Measurements from ENCODE around the gene DEAF1.
"Not testable (repeated sequence)": the region's sequence is repeated elsewhere in the genome, so short reads cannot be mapped to it uniquely, and the experiment has no call there.

Gene DEAF1

DNA sequence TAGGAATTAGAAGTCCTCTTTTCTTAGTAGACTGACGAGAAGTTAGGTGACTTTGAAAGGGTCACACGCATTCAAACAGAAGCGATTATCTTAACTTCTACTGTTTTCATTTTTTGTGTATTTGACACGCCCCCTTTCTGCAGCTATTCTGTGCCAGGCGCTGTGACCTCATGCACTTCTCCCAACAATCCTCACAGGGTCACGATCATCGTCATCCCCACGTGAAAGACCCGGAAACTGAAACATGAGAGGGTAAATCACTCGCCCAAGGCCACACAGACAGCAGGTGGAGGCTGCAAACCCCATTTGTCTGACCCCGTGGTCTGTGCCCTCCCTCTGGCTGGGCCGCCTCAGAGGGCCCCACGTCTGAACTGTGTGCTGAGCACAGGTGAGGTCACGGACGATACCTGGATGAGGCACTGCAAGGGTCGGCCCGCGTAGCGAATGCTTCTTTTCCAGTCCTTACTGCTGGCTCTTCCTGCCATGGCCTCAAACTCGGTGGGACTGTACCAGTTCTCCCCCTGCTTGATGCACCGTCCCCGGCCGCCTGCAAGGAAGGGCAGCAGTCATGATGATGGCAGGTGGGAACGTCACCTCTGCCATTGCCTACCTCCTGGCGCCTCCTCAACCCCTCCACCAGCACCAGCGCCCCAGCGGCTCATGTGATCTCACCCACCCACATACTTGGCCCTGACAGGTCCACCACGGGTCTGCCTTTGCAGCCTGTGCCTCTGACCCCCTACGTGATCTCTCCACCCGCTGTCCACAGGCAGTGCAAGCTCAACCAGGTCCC lies 8.4 kb downstream of the DEAF1 start:
- no peak overlapping the region for H3K4me3 ChIP-seq (ENCODE audit: low read depth, low read length)

DNA sequence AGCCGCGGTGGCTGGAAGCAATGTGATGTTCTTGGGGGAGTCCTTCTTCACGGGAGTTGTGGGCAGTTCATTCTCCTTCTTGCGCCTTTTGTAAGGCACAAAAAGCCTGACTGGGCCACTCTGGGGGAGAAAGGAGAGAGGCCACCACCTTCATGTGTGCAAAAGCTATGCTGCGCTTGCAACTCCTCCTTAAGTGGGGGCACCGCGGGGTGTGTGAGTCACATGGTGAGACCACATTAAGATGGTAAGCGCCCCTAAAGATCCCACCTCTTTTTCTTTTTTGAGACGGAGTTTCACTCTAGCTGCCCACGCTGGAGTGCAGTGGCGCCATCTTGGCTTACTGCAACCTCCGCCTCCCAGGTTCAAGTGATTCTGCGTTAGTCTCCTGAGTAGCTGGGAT lies 14.1 kb downstream of the DEAF1 start:
- no peak overlapping the region for H3K4me3 ChIP-seq (ENCODE audit: low read depth, low read length)

DNA sequence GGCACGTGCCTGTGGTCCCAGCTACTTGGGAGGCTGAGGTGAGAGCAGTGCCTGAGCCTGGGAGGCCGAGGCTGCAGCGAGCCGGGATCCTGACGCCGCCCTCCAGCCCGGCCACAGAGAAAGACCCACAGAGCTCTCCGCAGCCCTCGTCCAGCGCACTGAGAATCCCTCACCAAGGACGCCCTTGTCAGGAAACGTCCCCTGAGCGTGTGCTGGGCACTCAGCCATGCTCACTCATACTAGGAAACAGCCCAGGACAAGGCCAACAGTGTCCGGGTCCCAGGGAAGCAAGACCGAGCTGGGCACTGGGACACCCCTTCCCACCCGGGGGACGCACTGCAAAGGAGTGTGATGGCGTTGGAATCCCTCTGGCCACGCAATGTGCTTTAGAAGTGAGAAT lies 14.5 kb downstream of the DEAF1 start:
- no peak overlapping the region for H3K4me3 ChIP-seq (ENCODE audit: low read depth, low read length)

DNA sequence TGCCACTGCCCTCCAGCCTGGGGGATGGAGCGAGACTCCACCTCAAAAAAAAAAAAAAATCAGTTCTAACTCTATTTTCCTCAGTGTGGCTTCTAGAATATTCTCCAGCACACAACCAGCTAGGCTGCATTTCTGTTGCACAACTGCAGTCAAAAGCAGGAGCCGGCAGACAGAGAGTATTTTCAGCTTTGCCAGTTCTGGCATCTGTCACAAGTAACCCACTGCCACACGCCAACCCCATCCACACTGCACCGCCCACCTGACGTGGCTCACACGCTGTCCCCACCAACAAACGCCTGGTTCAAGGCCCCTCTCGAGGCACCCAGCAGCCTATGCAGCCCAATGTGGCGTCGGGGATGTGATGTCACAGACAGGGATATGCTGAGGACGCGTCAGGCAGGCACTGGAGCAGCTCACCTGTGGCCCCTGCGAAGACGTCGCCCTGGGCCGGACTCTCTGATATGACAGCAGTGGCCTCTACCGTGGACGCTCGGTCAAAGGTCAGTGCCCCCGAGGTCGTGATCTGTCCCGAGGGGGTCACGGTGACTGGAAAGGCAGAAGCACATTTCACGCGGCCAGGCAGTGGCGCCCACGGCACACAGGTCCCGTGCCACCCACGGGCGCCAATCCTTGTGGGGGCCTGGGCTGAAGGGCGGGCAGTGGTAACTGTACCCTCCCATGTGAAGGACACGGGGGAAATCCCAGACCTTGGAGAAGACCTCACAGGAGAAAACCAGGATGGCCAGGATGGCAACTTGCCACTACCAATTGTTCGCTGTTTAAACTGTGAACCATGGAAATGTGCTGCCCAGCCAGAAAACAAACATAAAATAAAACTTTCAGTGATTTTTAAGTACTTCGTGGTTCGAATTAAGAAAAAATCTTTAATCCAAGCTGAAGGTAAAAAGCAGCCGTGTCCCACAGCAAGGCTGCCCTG lies 15.5 kb downstream of the DEAF1 start:
- H3K4me3 ChIP-seq (ENCODE audit: low read depth, low read length) = no peak overlapping the region

DNA sequence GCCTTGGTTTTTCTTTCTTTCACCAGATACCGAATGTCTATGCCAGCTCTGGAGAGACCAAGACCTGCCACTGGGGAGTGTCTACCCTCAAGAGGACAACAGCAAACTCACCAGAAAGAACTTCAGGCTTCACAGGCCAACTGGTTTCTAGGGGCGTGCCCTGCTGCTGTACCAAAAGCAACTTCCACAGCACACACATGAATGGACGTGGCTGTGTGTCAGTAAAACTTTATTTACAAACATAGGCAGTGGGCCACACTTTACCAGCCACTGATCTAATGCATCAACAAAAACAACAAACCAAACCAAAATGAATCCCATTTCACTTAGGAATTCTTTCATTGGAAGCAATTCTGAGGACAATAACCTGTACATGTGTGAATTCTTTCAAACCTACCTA lies 16.7 kb downstream of the DEAF1 start:
- no peak overlapping the region for H3K4me3 ChIP-seq (ENCODE audit: low read depth, low read length)

DNA sequence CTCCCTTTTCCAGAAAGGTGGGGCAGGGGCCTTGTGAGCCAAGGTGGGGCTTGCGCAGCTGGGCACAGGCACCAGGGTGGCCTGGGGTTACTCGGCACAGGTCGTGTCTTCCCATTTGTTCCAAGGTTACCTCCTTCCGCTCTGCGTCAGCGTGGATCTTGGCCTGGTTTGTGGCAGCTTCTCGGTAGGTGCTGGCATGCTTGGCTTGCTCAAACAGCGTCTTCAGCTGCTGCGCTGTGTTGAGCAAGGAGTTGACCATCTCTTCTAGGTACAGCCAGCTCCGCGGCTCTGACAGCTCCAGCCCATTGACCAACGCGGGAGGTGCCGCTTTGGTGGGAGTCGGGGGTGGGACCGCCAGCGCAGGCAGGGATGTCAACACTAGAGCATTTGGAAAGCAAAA lies 20.6 kb downstream of the DEAF1 start:
- no peak overlapping the region for H3K4me3 ChIP-seq (ENCODE audit: low read depth, low read length)

DNA sequence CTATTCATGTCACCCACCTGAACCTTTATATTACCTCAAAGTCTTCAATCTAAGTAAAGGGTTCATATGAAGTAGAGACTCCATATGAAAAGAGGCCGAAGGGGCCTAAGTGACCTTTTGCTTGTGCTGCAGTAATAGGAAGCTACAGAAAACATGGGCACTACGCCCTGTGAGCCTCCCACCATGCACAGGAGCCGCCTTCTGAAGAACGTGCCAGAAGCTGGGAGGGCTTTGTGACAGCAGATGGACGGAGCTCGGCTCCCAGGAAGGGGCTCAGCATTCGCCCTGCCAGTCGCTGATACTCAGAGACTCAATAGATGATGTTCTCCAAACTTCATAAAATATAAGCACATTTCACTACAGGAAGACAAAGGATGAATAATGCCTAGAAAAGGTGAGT lies 21.2 kb downstream of the DEAF1 start:
- H3K4me3 ChIP-seq (ENCODE audit: low read depth, low read length) = no peak overlapping the region

DNA sequence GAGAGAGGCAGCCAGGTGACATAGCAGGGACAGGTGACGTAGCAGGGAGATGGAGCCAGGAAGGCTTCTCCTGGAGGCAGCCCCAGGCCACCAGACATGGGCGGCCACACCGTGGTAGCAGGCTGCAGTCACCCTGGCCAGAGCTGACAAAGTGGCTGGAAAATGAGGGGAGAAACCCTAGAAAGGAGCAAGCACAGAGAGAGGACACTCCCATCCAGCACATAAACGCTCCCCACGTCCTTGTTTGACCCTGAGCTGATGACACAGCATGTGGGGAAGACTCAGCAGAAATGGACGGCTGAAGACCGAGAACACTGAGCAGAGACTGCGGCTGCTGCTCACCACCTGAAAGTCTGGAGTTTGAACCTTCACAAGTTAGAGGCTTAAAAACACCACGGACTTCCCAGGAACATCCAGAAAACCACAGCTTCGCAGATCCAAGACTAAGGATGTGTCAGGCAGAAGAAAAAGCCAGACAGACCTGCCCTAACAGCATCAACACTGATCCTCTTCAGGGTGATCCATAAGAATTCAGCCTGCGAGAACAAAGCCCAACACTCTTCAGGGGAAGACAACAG lies 29.2 kb downstream of the DEAF1 start:
- H3K4me3 ChIP-seq (ENCODE audit: low read depth, low read length) = no peak overlapping the region

DNA sequence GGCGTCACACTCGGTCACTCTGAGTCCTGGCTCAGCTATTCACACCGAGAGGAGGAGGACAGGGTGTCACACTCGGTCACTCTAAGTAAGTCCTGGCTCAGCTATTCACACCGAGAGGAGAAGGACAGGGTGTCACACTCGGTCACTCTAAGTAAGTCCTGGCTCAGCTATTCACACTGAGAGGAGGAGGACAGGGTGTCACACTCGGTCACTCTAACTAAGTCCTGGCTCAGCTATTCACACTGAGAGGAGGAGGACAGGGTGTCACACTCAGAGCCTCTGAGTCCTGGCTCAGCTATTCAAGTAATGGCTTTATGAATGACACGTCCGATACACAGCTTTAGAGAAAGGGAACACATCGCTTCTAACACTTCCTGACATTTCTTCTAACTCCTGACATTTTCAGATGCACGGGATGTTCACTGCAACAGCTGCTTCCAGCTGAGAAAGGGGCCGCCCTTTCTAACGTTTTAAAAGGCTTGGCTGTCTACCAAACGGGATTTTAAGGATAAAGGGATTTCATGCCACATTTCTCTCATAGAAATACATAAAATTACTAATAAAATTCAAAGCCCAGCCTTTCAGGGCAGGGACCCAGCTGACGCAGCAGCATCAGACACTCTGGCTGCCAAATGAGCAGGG lies 29.8 kb downstream of the DEAF1 start:
- no peak overlapping the region for H3K4me3 ChIP-seq (ENCODE audit: low read depth, low read length)

DNA sequence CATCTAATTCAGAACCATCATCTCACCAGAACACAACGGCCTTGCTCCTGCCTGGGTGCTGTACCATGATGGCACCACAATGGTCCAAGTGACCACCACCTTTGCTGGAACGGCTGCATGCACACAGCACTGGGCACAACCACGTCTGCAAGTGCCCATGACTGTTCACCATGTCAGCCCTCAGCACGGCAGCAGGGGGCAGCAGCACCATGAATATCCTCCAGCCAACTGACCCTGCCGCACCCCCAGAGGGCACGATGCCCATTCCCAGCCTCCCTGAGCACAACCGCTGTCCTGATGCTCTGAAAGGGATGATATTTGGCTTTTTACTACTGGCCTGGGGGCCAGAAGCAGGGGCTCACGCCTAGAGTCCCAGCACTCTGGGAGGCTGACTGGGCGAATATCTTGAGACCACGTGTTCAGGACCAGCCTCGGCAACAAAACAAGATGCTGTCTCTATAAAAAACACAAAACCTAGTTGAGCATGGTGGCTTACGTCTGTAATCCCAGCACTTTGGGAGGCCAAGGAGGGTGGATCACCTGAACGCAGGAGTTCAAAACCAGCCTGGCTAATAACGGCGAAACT lies 32.2 kb downstream of the DEAF1 start:
- no peak overlapping the region for H3K4me3 ChIP-seq (ENCODE audit: low read depth, low read length)

DNA sequence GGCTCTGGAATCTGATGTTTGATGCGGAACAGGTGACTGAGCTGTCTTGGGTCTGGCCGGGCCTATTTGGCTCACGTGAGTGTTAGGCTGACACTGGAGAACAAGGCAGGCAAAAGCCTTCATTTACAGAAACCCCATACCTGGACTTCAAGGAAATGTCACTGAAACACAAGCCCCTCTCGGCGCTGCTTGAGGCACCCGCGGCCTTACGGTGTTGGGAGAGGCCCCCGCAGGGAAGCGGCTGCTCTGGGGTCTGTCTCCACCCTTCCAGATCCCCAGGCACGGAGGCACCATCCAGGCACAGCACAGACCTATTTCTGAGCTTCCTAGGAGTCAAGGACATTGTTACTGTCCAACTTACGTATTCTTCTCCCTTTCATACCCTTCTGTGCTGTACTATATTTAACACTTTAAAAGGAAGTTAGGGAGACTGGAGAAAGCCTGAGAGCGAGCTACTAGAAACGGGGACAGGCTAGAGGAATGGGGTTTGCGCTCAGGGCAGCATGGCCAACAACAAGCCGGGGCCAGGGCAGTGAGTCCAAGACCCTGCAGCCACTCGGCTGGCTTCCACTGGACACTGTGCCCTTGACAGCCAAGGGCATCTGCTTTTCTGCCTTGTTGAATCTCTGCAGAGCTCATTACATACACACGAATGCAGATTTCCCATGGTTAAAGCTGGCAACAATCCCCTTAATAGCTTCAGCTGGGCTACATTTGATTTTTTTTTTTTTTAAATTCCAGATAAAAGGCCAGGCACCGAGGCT lies 34.2 kb downstream of the DEAF1 start:
- H3K4me3 ChIP-seq (ENCODE audit: low read depth, low read length) = no peak overlapping the region

DNA sequence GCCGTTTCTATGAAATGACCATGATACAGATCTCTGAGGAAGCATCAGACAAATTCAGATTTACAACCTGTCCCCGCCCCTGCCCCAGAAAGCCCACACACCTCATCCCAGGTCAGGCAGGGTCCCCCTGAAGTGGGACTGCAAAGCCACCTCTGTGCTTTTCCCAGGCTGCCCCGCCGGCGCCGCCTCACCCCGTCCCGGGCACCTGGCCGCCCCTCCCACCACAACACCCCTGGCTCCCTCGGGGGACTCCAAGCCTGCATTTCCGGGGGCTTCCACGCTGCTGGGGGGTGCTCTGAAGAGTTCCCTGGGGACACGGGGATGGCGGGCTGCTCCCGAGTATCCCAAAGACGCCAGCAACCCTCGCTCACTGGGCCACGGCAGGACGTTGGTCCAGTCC lies 34.7 kb downstream of the DEAF1 start:
- no peak overlapping the region for H3K4me3 ChIP-seq (ENCODE audit: low read depth, low read length)

DNA sequence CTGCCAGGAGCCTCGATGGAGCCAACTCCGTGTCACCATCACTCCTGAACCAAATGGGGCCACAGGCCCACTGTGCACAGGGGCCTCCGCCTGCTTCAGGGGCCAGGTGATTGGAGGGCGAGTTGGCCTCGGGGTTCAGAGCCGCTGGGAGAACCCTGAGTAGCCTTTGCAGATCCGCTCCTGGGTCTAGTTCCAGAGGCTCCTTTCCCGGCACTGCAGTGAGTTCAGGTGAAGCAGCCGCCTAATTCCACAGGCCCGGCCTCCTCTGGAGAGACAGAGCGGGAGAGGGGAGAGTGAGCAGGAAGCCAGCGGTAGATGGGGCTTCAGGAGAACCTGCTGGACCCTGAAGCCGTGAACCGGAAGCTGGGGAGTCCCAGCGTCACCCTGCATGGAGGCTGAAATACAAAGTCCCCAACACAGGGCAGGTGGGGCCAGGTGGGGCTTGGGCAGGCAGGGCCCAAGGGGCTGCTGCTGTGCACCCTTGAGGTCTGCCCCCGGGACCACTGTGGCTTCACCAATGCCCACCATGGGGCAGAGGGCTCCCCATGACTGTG lies 35.4 kb downstream of the DEAF1 start:
- no peak overlapping the region for H3K4me3 ChIP-seq (ENCODE audit: low read depth, low read length)

DNA sequence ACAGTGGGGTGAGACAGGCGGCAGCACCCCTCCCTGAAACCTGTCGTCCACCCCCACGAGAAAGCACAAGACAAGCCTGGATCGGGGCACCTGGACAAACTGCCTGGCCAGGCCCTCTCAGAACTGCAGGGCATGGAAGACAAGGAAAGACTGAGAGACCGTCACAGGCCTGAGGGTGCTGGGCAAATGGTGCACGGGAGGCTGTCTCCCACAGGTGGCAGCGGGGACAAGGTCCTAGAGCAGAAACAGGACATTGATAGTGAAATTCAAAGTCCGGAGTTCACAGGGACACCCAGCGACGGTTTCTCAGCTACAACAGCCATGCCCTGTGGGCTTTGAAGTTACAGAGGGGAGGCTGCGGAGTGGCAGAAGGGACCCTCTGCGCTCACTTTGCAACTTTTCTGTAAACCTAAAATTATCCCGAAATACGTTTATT lies 37.3 kb downstream of the DEAF1 start:
- H3K4me3 ChIP-seq (ENCODE audit: low read depth, low read length) = no peak overlapping the region

DNA sequence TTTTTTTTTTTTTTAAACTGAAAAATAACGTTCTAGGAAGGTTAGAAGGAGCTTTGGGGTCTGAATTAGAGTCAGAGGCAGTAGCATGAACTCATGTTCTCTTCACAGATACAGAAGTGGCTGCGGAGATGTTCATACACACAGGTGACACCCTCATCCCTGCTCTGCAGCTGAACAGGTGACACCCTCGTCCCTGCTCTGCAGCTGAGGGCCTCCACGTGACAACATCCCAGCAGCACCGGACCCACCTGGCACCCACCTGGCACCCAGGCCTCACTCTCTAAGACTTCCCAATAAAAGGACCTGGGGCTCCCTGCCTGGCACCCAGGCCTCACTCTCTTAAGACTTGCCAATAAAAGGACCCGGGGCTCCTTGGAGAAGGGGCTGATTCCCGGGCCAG lies 38.2 kb downstream of the DEAF1 start:
- H3K4me3 ChIP-seq (ENCODE audit: low read depth, low read length) = no peak overlapping the region

DNA sequence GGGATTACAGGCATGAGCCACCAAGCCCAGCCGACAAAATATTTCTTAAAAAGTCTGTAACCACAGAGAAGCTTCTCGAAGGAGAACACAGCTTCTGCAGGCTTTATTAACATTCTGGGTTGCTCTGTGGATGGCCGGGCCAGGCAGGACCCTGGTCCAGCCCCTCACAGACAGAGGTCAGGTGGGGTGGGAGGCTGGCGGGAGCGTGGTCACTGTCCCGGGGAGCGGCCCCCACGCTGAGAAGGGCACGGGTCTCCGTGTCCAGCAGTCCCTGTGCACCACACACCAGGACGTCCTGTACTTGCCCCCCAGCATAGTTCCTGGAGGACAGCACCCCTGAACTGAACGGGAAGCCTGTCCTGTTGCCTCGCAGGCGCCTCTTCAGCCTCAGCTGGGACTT lies 38.6 kb downstream of the DEAF1 start:
- no peak overlapping the region for H3K4me3 ChIP-seq (ENCODE audit: low read depth, low read length)

DNA sequence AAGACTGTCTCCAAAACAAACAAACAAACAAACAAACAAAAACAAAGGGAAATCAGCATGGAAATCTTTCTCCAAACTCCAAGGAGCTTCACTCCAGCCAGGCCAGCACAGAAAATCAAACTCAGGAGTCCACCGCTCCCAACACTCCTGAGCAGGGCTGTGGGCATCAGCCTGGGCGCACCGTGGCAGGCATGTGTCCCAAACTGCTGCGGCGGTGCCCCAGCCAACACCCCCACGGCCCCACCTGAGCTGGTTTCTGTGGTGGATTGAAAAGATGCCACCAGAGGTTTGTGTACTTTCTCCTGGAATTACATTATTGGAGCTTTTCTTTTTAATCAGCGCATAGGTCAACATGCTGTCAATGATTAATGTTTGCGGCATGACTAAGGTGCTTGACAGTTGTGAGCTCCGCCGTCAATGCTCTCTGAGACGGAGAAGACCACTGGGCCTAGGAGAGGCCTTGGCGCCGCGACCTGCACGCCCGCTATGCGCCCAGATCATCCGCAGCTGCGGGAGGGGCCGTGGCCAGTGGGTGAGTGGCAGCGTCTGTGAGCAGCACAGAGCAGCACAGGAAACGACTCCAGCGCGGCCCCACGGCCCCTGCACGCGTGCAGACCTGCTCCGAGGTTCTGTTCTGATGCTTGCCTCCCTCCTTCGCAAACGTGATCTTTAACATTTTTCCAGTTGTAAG lies 39.8 kb downstream of the DEAF1 start:
- H3K4me3 ChIP-seq (ENCODE audit: low read depth, low read length) = no peak overlapping the region

DNA sequence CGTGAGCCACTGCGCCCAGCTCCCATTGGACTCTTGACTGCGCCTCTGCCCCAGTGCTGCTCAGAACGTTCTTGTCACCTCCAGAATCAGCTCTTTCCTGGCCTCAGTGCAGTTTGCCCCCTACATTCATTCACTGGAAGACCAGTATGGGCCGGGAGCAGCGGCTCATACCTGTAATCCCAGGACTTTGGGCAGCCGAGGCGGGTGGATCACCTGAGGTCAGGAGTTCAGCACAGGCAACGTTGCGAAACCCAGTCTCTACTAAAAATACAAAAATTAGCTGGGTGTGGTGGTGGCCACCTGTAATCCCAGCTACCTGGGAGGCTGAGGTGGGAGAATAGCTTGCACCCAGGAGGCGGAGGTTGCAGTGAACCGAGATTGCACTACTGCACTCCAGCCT lies 40.6 kb downstream of the DEAF1 start:
- not testable (repeated sequence) for H3K4me3 ChIP-seq (ENCODE audit: low read depth, low read length)

DNA sequence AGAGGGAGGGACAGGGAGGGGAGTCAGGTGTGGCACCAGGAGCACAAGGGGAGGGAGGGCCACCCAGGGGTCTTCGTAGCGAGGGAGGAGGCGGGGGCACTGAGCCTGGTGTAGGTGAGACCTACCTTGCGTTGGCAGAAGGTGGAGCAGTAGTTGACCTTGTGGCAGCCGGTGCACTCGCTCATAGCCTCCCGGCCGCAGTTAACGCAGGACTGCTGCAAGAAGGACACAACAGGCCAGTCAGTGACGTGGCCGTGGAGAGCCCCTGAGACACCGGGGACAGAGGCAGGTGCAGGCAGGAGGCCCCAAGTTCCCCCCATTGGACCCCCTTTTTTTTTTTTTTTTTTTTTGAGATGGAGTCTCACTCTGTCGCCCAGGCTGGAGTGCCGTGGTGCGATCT lies 41.2 kb downstream of the DEAF1 start:
- no peak overlapping the region for H3K4me3 ChIP-seq (ENCODE audit: low read depth, low read length)
